Glutamatergic neuron (in vitro differentiated cells): ENCODE results near the gene LHFPL2. TPM values are rescaled to one million over a fixed set of nuclear protein-coding genes. Genes with fewer than 3 reads are reported as not detected.

Source experiments
- DNase-seq: peaks from one replicate; pipeline ENCODE4 v3.0.0; 2022
- H3K27ac Mint-ChIP-seq: one replicate; pipeline ENCODE4 v1.8.0; 2020; ENCODE audit warnings: mild to moderate bottlenecking, mixed read lengths, inconsistent platforms; ENCODE audit not compliant: unreplicated experiment
- H3K27me3 Mint-ChIP-seq: one replicate; pipeline ENCODE4 v1.8.0; 2020; ENCODE audit warnings: mild to moderate bottlenecking, moderate library complexity, mixed read lengths, inconsistent platforms; ENCODE audit not compliant: unreplicated experiment
- H3K36me3 Mint-ChIP-seq: one replicate; pipeline ENCODE4 v1.8.0; 2020; ENCODE audit warnings: mild to moderate bottlenecking, mixed read lengths, inconsistent platforms; ENCODE audit not compliant: unreplicated experiment
- H3K4me1 Mint-ChIP-seq: one replicate; pipeline ENCODE4 v1.8.0; 2020; ENCODE audit warnings: mild to moderate bottlenecking, low read depth, mixed read lengths, inconsistent platforms; ENCODE audit not compliant: unreplicated experiment
- H3K4me3 Mint-ChIP-seq: one replicate; pipeline ENCODE4 v1.8.0; 2020; ENCODE audit warnings: mild to moderate bottlenecking, mixed read lengths, inconsistent platforms; ENCODE audit not compliant: unreplicated experiment
- H3K9me3 Mint-ChIP-seq: one replicate; pipeline ENCODE4 v1.8.0; 2020; ENCODE audit warnings: mild to moderate bottlenecking, moderate library complexity, mixed read lengths, inconsistent platforms; ENCODE audit not compliant: unreplicated experiment
- CTCF ChIP-seq: fragments of 200-600 bp; sonication (generic); IDR thresholded peaks from one replicate; pipeline ENCODE4 v1.5.0; 2021; ENCODE audit not compliant: partially characterized antibody, unreplicated experiment
- total RNA-seq: library from RNA; stranded (reverse); fragmentation: NEBNext Ultra II Directional; extraction: Animal tissue kit (Norgen Biotek cat#: 25700); gene quantifications from one replicate; pipeline ENCODE4 v1.2.1, GENCODE V29; 2021; ENCODE audit not compliant: unreplicated experiment

Gene LHFPL2
- total RNA-seq, 1 donor from 2014 or later = 2.5 TPM

DNA sequence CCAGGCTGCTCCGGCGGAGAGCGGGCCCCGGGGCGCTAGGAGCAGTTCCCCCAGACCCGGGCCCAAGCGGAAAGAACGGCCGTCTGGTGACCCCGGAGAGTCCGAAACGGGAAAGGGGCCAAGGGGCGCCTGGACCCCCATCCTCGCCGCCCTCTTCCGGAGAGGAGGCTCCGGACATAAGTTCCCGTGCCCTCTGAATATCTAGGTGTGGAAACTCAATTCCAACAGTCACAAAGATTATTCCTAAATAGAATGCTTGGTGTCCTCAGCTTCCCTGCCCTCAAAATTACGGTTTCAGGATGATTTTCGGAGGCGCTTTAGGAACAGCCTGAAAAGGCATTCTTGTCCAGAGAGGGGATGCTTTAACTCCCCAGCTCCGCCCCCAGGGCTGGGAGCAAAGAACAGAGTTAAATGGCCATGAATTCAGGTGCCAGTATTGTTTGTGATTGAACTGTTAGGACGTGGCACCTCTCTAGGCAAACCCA, 681 bp upstream of the LHFPL2 start:
- no peak for DNase-seq
- Mint-ChIP-seq H3K27ac (no peak overlapping the region), H3K27me3 (peaks cover 6% of the 10 kb centered on the region), H3K4me1 (peaks cover 4% of the 10 kb centered on the region), H3K4me3 (peak overlapping the region; percentile 63), H3K9me3 (peaks cover 3% of the 10 kb centered on the region), H3K36me3 (no peaks in the 10 kb centered on the region)
- no peak for TF ChIP-seq CTCF

- Mint-ChIP-seq H3K36me3 (no peaks in the 10 kb centered on the region), H3K27ac (no peak overlapping the region), H3K4me3 (peak overlapping the region; percentile 85), H3K9me3 (peaks cover 3% of the 10 kb centered on the region), H3K4me1 (peaks cover 4% of the 10 kb centered on the region), H3K27me3 (peaks cover 6% of the 10 kb centered on the region)
- no peak for TF ChIP-seq CTCF
- no peak for DNase-seq
Measured at GRCh38 chr5:78647838-78648358, 674 bp downstream of the LHFPL2 start.

- no peak for TF ChIP-seq CTCF
- Mint-ChIP-seq H3K27me3 (peaks cover 6% of the 10 kb centered on the region), H3K27ac (no peak overlapping the region), H3K4me3 (peak overlapping the region; percentile 85), H3K9me3 (peaks cover 3% of the 10 kb centered on the region), H3K36me3 (no peaks in the 10 kb centered on the region), H3K4me1 (peaks cover 4% of the 10 kb centered on the region)
- DNase-seq = no peak
Measured at GRCh38 chr5:78647351-78647818, 1.2 kb downstream of the LHFPL2 start.

GRCh38 chr5:78644741-78645300, 3.8 kb downstream of the LHFPL2 start:
- Mint-ChIP-seq H3K27ac (no peak overlapping the region), H3K4me3 (no peak overlapping the region), H3K27me3 (peaks cover 2% of the 10 kb centered on the region), H3K4me1 (peaks cover 9% of the 10 kb centered on the region), H3K36me3 (no peaks in the 10 kb centered on the region), H3K9me3 (peaks cover 3% of the 10 kb centered on the region)
- no peak for DNase-seq
- no peak for TF ChIP-seq CTCF

DNA sequence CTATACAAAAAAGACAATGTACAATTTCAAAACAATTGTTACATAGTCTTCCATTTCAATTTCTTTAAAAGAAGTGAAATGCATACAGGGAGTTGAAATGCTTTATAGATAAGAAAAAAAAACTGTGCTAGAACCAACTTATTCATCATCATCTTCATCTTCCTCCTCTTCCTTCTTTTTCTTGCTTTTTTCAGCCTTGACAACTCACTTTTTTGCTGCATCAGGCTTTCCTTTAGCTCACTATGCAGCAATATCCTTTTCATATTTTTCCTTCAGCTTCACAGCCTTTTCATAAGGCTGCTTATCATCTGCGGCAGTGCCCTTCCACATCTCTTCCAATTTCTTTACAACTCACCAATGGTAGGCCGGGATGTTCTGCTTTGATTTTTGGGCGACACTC, 4.4 kb downstream of the LHFPL2 start:
- Mint-ChIP-seq H3K4me1 (peaks cover 9% of the 10 kb centered on the region), H3K27ac (no peak overlapping the region), H3K36me3 (no peaks in the 10 kb centered on the region), H3K4me3 (no peak overlapping the region), H3K9me3 (peaks cover 3% of the 10 kb centered on the region), H3K27me3 (peaks cover under 1% of the 10 kb centered on the region)
- DNase-seq = no peak
- no peak for TF ChIP-seq CTCF
